ENCODE data around the gene JAZF1. TPM values are rescaled to one million over a fixed set of nuclear protein-coding genes. Genes with fewer than 3 reads are reported as not detected.

Gene JAZF1
- total RNA-seq, 1 experiment from 2014 or later, result 36.6 TPM

- no peak overlapping the region for H3K27ac ChIP-seq
- no peak overlapping the region for H3K4me3 ChIP-seq
- H3K36me3 ChIP-seq, result peaks cover 4% of the 10 kb centered on the region; the same call in 1 of the 2 replicates
- no peaks in the 10 kb centered on the region for H3K9me3 ChIP-seq (replicated peaks)
- no peaks in the 10 kb centered on the region for H3K27me3 ChIP-seq (replicated peaks)
- H3K4me1 ChIP-seq (replicated peaks), result peaks cover 25% of the 10 kb centered on the region
- DNase-seq (ENCODE audit: low read depth in 1 of 2, low spot score in 2 of 2), result no peak
These were observed 46.7 kb downstream of the JAZF1 start for GRCh38 chr7:28133872-28134271.

- Histone ChIP-seq H3K27ac (no peak overlapping the region), H3K36me3 (peaks cover 4% of the 10 kb centered on the region; the same call in 1 of the 2 replicates), H3K4me3 (no peak overlapping the region), H3K9me3 (replicated peaks) (no peaks in the 10 kb centered on the region), H3K4me1 (replicated peaks) (peaks cover 31% of the 10 kb centered on the region), H3K27me3 (replicated peaks) (no peaks in the 10 kb centered on the region)
- no peak for DNase-seq (ENCODE audit: low read depth in 1 of 2, low spot score in 2 of 2)
These were observed 47.4 kb downstream of the JAZF1 start for GRCh38 chr7:28132959-28133870.

GRCh38 chr7:28130277-28130676 lies 50.3 kb downstream of the JAZF1 start:
- peak overlapping the region; percentile 57 for H3K27ac ChIP-seq

GRCh38 chr7:28128608-28129007 lies 52.0 kb downstream of the JAZF1 start:
- peak in 1 of 2 experiments; percentile 77 for DNase-seq (ENCODE audit: low read depth in 1 of 2, low spot score in 2 of 2)
- H3K27me3 ChIP-seq (replicated peaks), result no peaks in the 10 kb centered on the region
- 0 out of 2 replicates have a peak, but pooled peaks cover 7% of the 10 kb centered on the region for H3K36me3 ChIP-seq
- peak overlapping the region; percentile 57 for H3K27ac ChIP-seq
- H3K4me1 ChIP-seq (replicated peaks), result peaks cover 35% of the 10 kb centered on the region
- H3K9me3 ChIP-seq (replicated peaks), result no peaks in the 10 kb centered on the region
- no peak overlapping the region for H3K4me3 ChIP-seq

More at GRCh38 chr7:28130277-28130676, 50.3 kb downstream of the JAZF1 start:
- 0 out of 2 replicates have a peak, but pooled peaks cover 7% of the 10 kb centered on the region for H3K36me3 ChIP-seq
- no peak overlapping the region for H3K4me3 ChIP-seq
- no peaks in the 10 kb centered on the region for H3K27me3 ChIP-seq (replicated peaks)
- peaks cover 35% of the 10 kb centered on the region for H3K4me1 ChIP-seq (replicated peaks)
- peak; percentile 70 to 73 for DNase-seq (ENCODE audit: low read depth in 1 of 2, low spot score in 2 of 2)
- H3K9me3 ChIP-seq (replicated peaks), result no peaks in the 10 kb centered on the region

- H3K9me3 ChIP-seq (replicated peaks), result no peaks in the 10 kb centered on the region
- H3K27me3 ChIP-seq (replicated peaks), result no peaks in the 10 kb centered on the region
- H3K36me3 ChIP-seq, result 0 out of 2 replicates have a peak, but pooled peaks cover 7% of the 10 kb centered on the region
- H3K4me1 ChIP-seq (replicated peaks), result peaks cover 35% of the 10 kb centered on the region
- no peak for DNase-seq (ENCODE audit: low read depth in 1 of 2, low spot score in 2 of 2)
- H3K4me3 ChIP-seq, result no peak overlapping the region
- no peak overlapping the region for H3K27ac ChIP-seq
These were observed 54.1 kb downstream of the JAZF1 start for GRCh38 chr7:28126410-28127041.

- H3K4me1 ChIP-seq (replicated peaks), result peaks cover 32% of the 10 kb centered on the region
These were observed 54.9 kb downstream of the JAZF1 start for GRCh38 chr7:28125431-28126409.

GRCh38 chr7:28124413-28124812 lies 56.2 kb downstream of the JAZF1 start:
- Histone ChIP-seq H3K9me3 (replicated peaks) (no peaks in the 10 kb centered on the region), H3K27me3 (replicated peaks) (no peaks in the 10 kb centered on the region), H3K27ac (no peak overlapping the region), H3K4me1 (replicated peaks) (peaks cover 20% of the 10 kb centered on the region), H3K4me3 (no peak overlapping the region), H3K36me3 (0 out of 2 replicates have a peak, but pooled peaks cover 7% of the 10 kb centered on the region)
- no peak for DNase-seq (ENCODE audit: low read depth in 1 of 2, low spot score in 2 of 2)

More at GRCh38 chr7:28125431-28126409, 54.9 kb downstream of the JAZF1 start:
- H3K36me3 ChIP-seq, result 0 out of 2 replicates have a peak, but pooled peaks cover 7% of the 10 kb centered on the region
- no peaks in the 10 kb centered on the region for H3K9me3 ChIP-seq (replicated peaks)
- no peak overlapping the region for H3K4me3 ChIP-seq
- H3K27ac ChIP-seq, result no peak overlapping the region
- DNase-seq (ENCODE audit: low read depth in 1 of 2, low spot score in 2 of 2), result no peak
- H3K27me3 ChIP-seq (replicated peaks), result no peaks in the 10 kb centered on the region

- Histone ChIP-seq H3K9me3 (replicated peaks) (no peaks in the 10 kb centered on the region), H3K27me3 (replicated peaks) (no peaks in the 10 kb centered on the region), H3K27ac (no peak overlapping the region), H3K4me3 (no peak overlapping the region), H3K4me1 (replicated peaks) (peaks cover 14% of the 10 kb centered on the region), H3K36me3 (0 out of 2 replicates have a peak, but pooled peaks cover 7% of the 10 kb centered on the region)
- DNase-seq (ENCODE audit: low read depth in 1 of 2, low spot score in 2 of 2), result no peak
These were observed 56.8 kb downstream of the JAZF1 start for GRCh38 chr7:28123752-28124151.

- H3K4me3 ChIP-seq, result no peak overlapping the region
- no peaks in the 10 kb centered on the region for H3K36me3 ChIP-seq
- no peak for DNase-seq (ENCODE audit: low read depth in 1 of 2, low spot score in 2 of 2)
These were observed 59.1 kb downstream of the JAZF1 start for GRCh38 chr7:28121496-28121895.

GRCh38 chr7:28116041-28116440 lies 64.6 kb downstream of the JAZF1 start:
- Histone ChIP-seq H3K4me1 (replicated peaks) (peaks cover 17% of the 10 kb centered on the region), H3K27me3 (replicated peaks) (no peaks in the 10 kb centered on the region), H3K27ac (no peak overlapping the region), H3K9me3 (replicated peaks) (no peaks in the 10 kb centered on the region), H3K36me3 (peaks cover 2% of the 10 kb centered on the region; the same call in 1 of the 2 replicates), H3K4me3 (no peak overlapping the region)
- DNase-seq (ENCODE audit: low read depth in 1 of 2, low spot score in 2 of 2), result no peak

More at GRCh38 chr7:28121496-28121895, 59.1 kb downstream of the JAZF1 start:
- H3K27ac ChIP-seq, result no peak overlapping the region
- H3K9me3 ChIP-seq (replicated peaks), result no peaks in the 10 kb centered on the region
- H3K4me1 ChIP-seq (replicated peaks), result no peaks in the 10 kb centered on the region
- H3K27me3 ChIP-seq (replicated peaks), result no peaks in the 10 kb centered on the region

GRCh38 chr7:28115261-28115660 lies 65.3 kb downstream of the JAZF1 start:
- Histone ChIP-seq H3K4me3 (no peak overlapping the region), H3K4me1 (replicated peaks) (peaks cover 17% of the 10 kb centered on the region), H3K27ac (no peak overlapping the region), H3K9me3 (replicated peaks) (no peaks in the 10 kb centered on the region), H3K27me3 (replicated peaks) (no peaks in the 10 kb centered on the region), H3K36me3 (peaks cover 2% of the 10 kb centered on the region; the same call in 1 of the 2 replicates)
- DNase-seq (ENCODE audit: low read depth in 1 of 2, low spot score in 2 of 2), result no peak

- Histone ChIP-seq H3K9me3 (replicated peaks) (no peaks in the 10 kb centered on the region), H3K4me3 (no peak overlapping the region), H3K36me3 (peaks cover 2% of the 10 kb centered on the region; the same call in 1 of the 2 replicates), H3K4me1 (replicated peaks) (peaks cover 17% of the 10 kb centered on the region), H3K27me3 (replicated peaks) (no peaks in the 10 kb centered on the region), H3K27ac (no peak overlapping the region)
- DNase-seq (ENCODE audit: low read depth in 1 of 2, low spot score in 2 of 2), result no peak
These were observed 66.5 kb downstream of the JAZF1 start for GRCh38 chr7:28114056-28114455.
